Neuronal stem cell (in vitro differentiated cells): ENCODE results near the gene SCNN1A.
A peak's percentile ranks its signal among the peaks of the same experiment; 100 is the strongest.
"Not testable (repeated sequence)": the region's sequence is repeated elsewhere in the genome, so short reads cannot be mapped to it uniquely, and the experiment has no call there.

Experiments
- DNase-seq: peaks from one replicate; pipeline ENCODE4 v3.0.0-alpha.2; 2013; ENCODE audit warnings: low spot score
- H2AFZ ChIP-seq: one replicate; pipeline ENCODE4 v1.6.1; 2013; ENCODE audit warnings: mild to moderate bottlenecking, low read length, inconsistent platforms
- H2AK5ac ChIP-seq: 2 replicates; pipeline ENCODE4 v1.6.1; 2013; ENCODE audit warnings: low read depth, mild to moderate bottlenecking, inconsistent platforms, low read length, moderate library complexity, mixed read lengths
- H2BK120ac ChIP-seq: 2 replicates; pipeline ENCODE4 v1.6.1; 2013; ENCODE audit warnings: low read depth, mild to moderate bottlenecking, inconsistent platforms, low read length, moderate library complexity, mixed read lengths
- H2BK12ac ChIP-seq: one replicate; pipeline ENCODE4 v1.6.1; 2013; ENCODE audit warnings: low read length, inconsistent platforms
- H2BK15ac ChIP-seq: 2 replicates; pipeline ENCODE4 v1.6.1; 2013; ENCODE audit warnings: mild to moderate bottlenecking, low read length, inconsistent platforms, mixed read lengths
- H2BK5ac ChIP-seq: one replicate; pipeline ENCODE4 v1.6.1; 2013; ENCODE audit warnings: inconsistent platforms, mild to moderate bottlenecking, low read length, moderate library complexity
- H3K14ac ChIP-seq: one replicate; pipeline ENCODE4 v1.6.1; 2013; ENCODE audit warnings: low read length, inconsistent platforms
- H3K18ac ChIP-seq: 2 replicates; pipeline ENCODE4 v1.6.1; 2013; ENCODE audit warnings: low read length, inconsistent platforms
- H3K23ac ChIP-seq: 2 replicates; pipeline ENCODE4 v1.6.1; 2013; ENCODE audit warnings: low read depth, mild to moderate bottlenecking, mixed read lengths, low read length, inconsistent platforms; ENCODE audit not compliant: poor library complexity
- H3K27ac ChIP-seq: replicated peaks from 3 replicates; pipeline ENCODE4 v1.5.1; 2013; ENCODE audit warnings: low read length, inconsistent platforms
- H3K27me3 ChIP-seq, 3 experiments: 2 replicates each; pipeline ENCODE4 v1.6.1; 2013; ENCODE audit warnings: low read length in 3 of 3, mild to moderate bottlenecking in 2 of 3, inconsistent platforms in 1 of 3, low read depth in 1 of 3, mixed read lengths in 1 of 3, moderate library complexity in 1 of 3; ENCODE audit not compliant: control insufficient read depth in 3 of 3, insufficient read depth in 3 of 3
- H3K36me3 ChIP-seq, 2 donors: replicated peaks in 1 of 2; 2 replicates each; pipeline ENCODE4 v1.6.1; 2013; ENCODE audit warnings: low read length in 2 of 2; ENCODE audit not compliant: control insufficient read depth in 2 of 2, insufficient read depth in 2 of 2
- H3K4ac ChIP-seq: 2 replicates; pipeline ENCODE4 v1.6.1; 2013; ENCODE audit warnings: inconsistent platforms, mild to moderate bottlenecking, low read length, moderate library complexity
- H3K4me1 ChIP-seq, 2 donors: 1 replicate in 1 of 2; 2 replicates in 1 of 2; pipeline ENCODE4 v1.6.1; 2013; ENCODE audit warnings: low read length in 2 of 2, low read depth in 1 of 2; ENCODE audit not compliant: control insufficient read depth in 2 of 2, insufficient read depth in 1 of 2
- H3K4me2 ChIP-seq: one replicate; pipeline ENCODE4 v1.6.1; 2013; ENCODE audit warnings: mild to moderate bottlenecking, low read length, inconsistent platforms; ENCODE audit not compliant: insufficient read depth, poor library complexity, severe bottlenecking
- H3K4me3 ChIP-seq, 2 donors: 2 replicates each; pipeline ENCODE4 v1.5.1; 2013; ENCODE audit warnings: low read length in 2 of 2, mild to moderate bottlenecking in 2 of 2, inconsistent platforms in 1 of 2, moderate library complexity in 1 of 2
- H3K79me1 ChIP-seq: one replicate; pipeline ENCODE4 v1.6.1; 2013; ENCODE audit warnings: low read depth, mild to moderate bottlenecking, inconsistent platforms, low read length, moderate library complexity
- H3K9ac ChIP-seq: one replicate; pipeline ENCODE4 v1.6.1; 2013; ENCODE audit warnings: mild to moderate bottlenecking, low read depth, low read length, inconsistent platforms; ENCODE audit not compliant: poor library complexity
- H3K9me3 ChIP-seq, 2 donors: replicated peaks in 1 of 2; 2 replicates each; pipeline versions ENCODE3 to v1.6.1; 2013; ENCODE audit warnings: low read length in 2 of 2, mild to moderate bottlenecking in 2 of 2, inconsistent platforms in 1 of 2, low read depth in 1 of 2, mixed read lengths in 1 of 2, moderate library complexity in 1 of 2; ENCODE audit not compliant: control insufficient read depth in 2 of 2, insufficient read depth in 1 of 2
- H4K8ac ChIP-seq: one replicate; pipeline ENCODE4 v1.6.1; 2013; ENCODE audit warnings: low read depth, mild to moderate bottlenecking, inconsistent platforms, low read length, moderate library complexity
- H4K91ac ChIP-seq: one replicate; pipeline ENCODE4 v1.6.1; 2013; ENCODE audit warnings: low read length, low read depth, mild to moderate bottlenecking, inconsistent platforms; ENCODE audit not compliant: poor library complexity
- WGBS, 2 donors: extraction: QIAGEN DNeasy Blood & Tissue Kit; methylation state at CpG; one replicate each; pipeline ENCODE4 v1.1.7; 2013; ENCODE audit warnings: missing lambda C conversion rate in 2 of 2, mixed read lengths in 1 of 2; ENCODE audit not compliant: insufficient read length in 2 of 2, insufficient replicate concordance in 1 of 2; ENCODE audit errors: extremely low coverage in 2 of 2; 5-methylcytosine and 5-hydroxymethylcytosine counted together

SCNN1A gene

GRCh38 chr12:6338955-6339354 is 36.4 kb downstream of the SCNN1A start:
- WGBS, 2 donors = no CpG with 5 or more reads among the region's 3 CpGs
- Histone ChIP-seq H3K4me2 (no peak overlapping the region), H3K4ac (no peak overlapping the region), H4K91ac (no peak overlapping the region), H3K79me1 (peaks cover 15% of the 10 kb centered on the region), H2BK5ac (no peak overlapping the region), H3K23ac (no peak overlapping the region), H2BK120ac (no peak overlapping the region), H3K27ac (peak overlapping the region; percentile 6), H3K27me3 (no peaks in the 10 kb centered on the region), H4K8ac (no peak overlapping the region), H3K36me3 (peaks cover 0 to 36% of the 10 kb centered on the region in 2 donors), H2BK12ac (no peak overlapping the region), H3K9me3 (no peaks in the 10 kb centered on the region), H3K14ac (no peak overlapping the region), H3K4me3 (peak overlapping the region in 1 of 2 donors; percentile 83), H2AK5ac (no peak overlapping the region), H2AFZ (no peak overlapping the region), H3K4me1 (peaks cover 59 to 66% of the 10 kb centered on the region in 2 donors), H3K18ac (no peak overlapping the region), H3K9ac (no peak overlapping the region), H2BK15ac (no peak overlapping the region)
- DNase-seq = no peak

DNA sequence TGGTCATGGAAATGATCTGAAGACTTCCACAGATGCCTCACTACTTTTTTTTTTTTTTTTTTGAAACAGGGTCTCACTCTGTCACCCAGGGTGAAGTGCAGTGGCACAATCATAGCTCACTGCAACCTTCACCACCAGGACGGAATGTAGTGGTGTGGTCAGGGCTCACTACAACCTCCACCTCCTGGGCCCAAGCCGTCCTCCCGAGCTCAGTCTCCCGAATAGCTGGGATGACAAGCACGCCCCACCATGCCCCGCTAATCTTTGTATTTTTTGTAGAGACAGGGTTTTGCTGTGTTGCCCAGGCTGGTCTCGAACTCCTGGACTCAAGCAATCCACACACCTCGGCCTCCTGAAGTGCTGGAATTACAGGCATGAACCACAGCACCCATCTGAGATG is 36.8 kb downstream of the SCNN1A start:
- H2AK5ac ChIP-seq = peak overlapping the region; percentile 31
- not testable (repeated sequence) for H4K8ac ChIP-seq, H3K4me2 ChIP-seq, H3K9me3 ChIP-seq, H2BK5ac ChIP-seq, H3K18ac ChIP-seq, H2BK120ac ChIP-seq, H3K27me3 ChIP-seq, H3K14ac ChIP-seq, H3K27ac ChIP-seq, H3K23ac ChIP-seq, H3K4ac ChIP-seq, DNase-seq, H2BK12ac ChIP-seq, H4K91ac ChIP-seq, H3K9ac ChIP-seq, H2AFZ ChIP-seq
- peak overlapping the region; percentile 51 for H2BK15ac ChIP-seq
- no CpG with 5 or more reads among the region's 8 CpGs for WGBS, 2 donors
- peaks cover 18% of the 10 kb centered on the region for H3K79me1 ChIP-seq
- H3K4me1 ChIP-seq = peaks cover 56 to 63% of the 10 kb centered on the region in 2 donors
- H3K36me3 ChIP-seq = peaks cover 4 to 40% of the 10 kb centered on the region in 2 donors
- H3K4me3 ChIP-seq = peak overlapping the region in 1 of 2 donors; percentile 0

DNA sequence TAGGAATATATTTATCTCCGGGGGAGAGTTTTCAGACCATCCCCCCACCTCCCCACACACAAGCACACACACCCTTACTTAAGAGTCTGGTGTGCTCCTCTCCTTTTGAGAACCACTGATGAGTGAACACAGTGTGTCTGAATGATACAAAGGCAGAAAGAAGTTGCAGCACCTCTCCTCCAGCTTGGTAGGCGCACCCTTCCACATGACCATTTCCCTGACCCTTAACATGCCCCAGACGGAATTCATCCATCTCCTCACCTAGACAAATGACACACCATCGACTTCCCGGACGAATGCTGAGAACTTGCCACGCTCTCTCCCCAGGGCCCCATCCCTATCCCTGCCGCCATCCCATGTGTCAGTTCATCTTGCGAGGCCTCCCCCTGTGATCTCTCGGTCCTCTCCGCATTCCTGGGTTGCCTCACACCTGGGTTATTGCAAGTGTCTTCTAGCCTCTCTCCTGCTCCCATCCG is 37.4 kb downstream of the SCNN1A start:
- Histone ChIP-seq H3K79me1 (peaks cover 20% of the 10 kb centered on the region), H3K9me3 (no peaks in the 10 kb centered on the region), H3K36me3 (peaks cover 9 to 45% of the 10 kb centered on the region in 2 donors), H3K4me1 (peaks cover 53 to 63% of the 10 kb centered on the region in 2 donors), H2AK5ac (peak overlapping the region; percentile 31), H2BK120ac (no peak overlapping the region), H4K91ac (no peak overlapping the region), H2AFZ (no peak overlapping the region), H2BK5ac (no peak overlapping the region), H4K8ac (no peak overlapping the region), H3K23ac (no peak overlapping the region), H2BK12ac (peak overlapping the region; percentile 28), H3K9ac (no peak overlapping the region), H3K4ac (no peak overlapping the region), H3K14ac (no peak overlapping the region), H3K27me3 (no peaks in the 10 kb centered on the region), H3K4me3 (peak overlapping the region in 1 of 2 donors; percentile 0), H3K18ac (peak overlapping the region; percentile 36), H2BK15ac (peak overlapping the region; percentile 51), H3K27ac (no peak overlapping the region), H3K4me2 (no peak overlapping the region)
- DNase-seq = no peak
- no CpG with 5 or more reads among the region's 12 CpGs for WGBS, 2 donors

- no CpG with 5 or more reads among the region's 15 CpGs for WGBS, 2 donors
- H2BK120ac ChIP-seq = peak overlapping the region; percentile 49
These were observed 38.2 kb downstream of the SCNN1A start for GRCh38 chr12:6336889-6337853.

More at GRCh38 chr12:6336889-6337853, 38.2 kb downstream of the SCNN1A start:
- Histone ChIP-seq H2AFZ (no peak overlapping the region), H3K14ac (no peak overlapping the region), H3K9me3 (no peaks in the 10 kb centered on the region), H3K4me3 (peak overlapping the region in 1 of 2 donors; percentile 52), H3K4me1 (peaks cover 48 to 57% of the 10 kb centered on the region in 2 donors), H4K91ac (peak overlapping the region; percentile 16), H2BK15ac (peak overlapping the region; percentile 26), H2BK5ac (peak overlapping the region; percentile 63), H3K18ac (peak overlapping the region; percentile 90), H3K23ac (peak overlapping the region; percentile 3), H3K79me1 (peaks cover 20% of the 10 kb centered on the region), H3K4ac (peak overlapping the region; percentile 70), H2AK5ac (peak overlapping the region; percentile 87), H3K4me2 (peak overlapping the region; percentile 46), H4K8ac (no peak overlapping the region), H3K36me3 (peaks cover 15 to 54% of the 10 kb centered on the region in 2 donors), H3K27ac (peak overlapping the region; percentile 95), H3K27me3 (no peaks in the 10 kb centered on the region), H3K9ac (no peak overlapping the region), H2BK12ac (no peak overlapping the region)
- no peak for DNase-seq
